Activated T-cell treated with anti-CD3 and anti-CD28 coated beads for 1 hour (primary cell): Measurements from ENCODE around the gene CMKLR1.

ENCODE experiments used
- DNase-seq: peaks from one replicate; pipeline ENCODE4 v3.0.0-alpha.2; 2020; ENCODE audit warnings: low read depth

The CMKLR1 gene

DNA sequence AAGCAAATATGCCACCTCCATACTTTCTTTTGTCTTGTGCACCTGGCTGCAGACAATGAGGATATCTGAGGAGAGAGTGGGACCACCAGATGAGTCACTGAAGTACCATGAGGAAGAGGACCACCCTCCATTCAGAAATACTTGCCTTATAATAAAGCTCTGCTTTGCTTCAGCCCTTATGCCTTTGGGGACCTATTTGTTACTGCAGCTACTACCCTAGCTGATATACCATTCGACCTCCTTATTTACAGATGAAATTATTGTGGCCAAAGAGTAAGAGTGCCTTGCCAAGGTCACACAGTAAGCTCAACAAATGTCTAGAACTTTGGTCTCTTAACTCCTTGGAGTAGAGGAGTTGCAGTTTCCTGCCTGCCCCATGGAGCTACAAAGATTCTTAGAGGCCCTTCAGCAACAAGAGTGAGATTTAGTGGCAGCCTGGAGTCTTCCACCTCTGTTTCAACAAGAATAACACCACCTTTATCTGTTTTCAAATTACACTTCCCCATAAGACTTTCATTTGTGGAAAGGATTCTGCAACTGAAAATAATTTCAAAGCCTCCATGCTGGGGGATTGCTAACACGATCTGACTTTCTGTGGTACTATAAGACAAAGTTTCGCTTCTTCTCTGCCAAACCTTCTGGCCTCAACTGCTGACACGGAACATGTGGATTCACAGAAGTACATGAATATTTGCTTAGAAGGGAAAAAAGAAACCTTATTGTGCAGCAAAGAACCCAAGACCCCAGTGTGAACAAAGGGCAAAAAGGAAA, 3.6 kb downstream of the CMKLR1 start:
- no peak for DNase-seq

DNA sequence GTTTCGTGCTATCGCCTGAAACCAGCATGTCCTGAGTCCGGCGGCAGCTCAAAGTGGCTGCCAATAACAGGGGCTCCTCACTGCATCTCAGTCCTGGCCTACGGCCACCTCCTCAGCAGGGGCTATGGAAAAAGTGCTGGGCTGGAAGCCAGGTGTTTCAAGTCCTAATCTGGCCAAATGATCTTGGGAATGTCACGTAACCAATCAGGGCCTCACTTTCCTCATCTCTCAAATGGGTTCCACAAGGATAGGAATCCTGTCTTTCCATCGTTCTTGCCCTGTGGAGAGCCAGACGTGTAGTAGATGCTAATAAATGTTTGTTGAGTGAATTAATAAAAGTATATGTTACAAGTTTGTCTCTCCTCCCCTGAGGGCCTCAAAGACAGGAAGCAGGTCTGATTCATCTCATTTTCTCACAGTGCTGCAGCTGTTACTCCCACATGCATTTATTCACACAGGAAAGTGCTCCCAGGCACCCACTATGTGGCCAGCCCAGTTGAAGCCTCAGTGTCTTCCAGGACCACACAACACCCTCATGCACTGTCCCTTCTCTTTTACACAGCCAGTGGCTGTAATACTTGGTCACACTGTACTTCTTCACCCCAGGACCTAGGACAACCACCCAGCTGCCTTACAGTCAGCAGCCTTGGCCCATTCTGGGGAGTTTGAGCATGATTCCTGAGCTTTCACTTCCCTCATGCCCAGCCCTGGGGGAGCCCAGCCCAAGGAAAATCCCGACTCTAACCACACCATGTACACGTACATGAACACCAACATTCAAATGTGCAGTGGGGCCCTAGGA, 5.0 kb downstream of the CMKLR1 start:
- DNase-seq = no peak

DNA sequence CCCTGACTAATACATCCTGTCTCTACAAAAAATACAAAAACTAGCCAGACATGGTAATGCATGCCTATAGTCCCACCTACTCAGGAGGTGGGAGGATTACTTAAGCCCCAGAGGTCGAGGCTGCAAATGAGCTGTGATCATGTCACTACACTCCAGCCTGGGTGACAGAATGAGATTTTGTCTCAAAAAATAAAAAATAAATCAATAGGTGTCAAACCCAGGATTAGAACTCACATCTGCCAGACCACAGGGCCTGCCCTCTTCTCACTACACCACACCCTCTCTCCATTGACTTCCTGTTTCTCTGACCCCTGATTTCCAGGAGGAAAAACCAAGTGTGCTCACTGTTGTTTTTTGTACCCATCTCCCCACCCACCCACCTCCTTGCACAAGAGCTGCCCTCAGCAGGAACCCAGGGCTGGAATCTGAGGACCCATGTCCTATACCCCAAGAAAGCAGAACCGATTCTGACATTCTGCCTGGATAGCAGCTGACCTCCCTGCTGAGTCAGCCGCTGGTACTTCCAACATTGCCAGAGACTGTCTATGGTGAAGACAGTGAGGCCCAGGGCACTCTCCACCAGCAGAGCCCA, 6.2 kb downstream of the CMKLR1 start:
- DNase-seq = no peak

DNA sequence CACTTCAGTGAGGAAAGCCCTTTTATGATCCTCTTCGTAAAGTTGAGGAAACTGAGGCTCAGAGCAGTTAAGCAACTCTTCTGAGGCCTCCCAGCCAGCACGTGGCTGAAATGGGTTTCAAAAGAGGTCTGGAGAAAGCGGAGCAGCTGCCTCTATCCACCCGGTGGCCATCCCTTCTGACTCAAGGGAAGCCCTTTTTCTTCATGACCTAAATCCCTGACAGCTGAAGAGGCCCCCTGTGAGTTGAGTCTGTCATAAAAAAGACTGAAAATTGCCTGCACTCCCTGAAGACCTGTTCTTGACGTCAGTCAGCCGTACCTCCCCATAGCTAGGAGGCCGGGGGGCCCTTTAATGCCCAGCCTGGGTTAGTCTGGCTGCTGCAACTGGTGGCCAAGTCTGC, 10.7 kb downstream of the CMKLR1 start:
- DNase-seq = no peak

DNA sequence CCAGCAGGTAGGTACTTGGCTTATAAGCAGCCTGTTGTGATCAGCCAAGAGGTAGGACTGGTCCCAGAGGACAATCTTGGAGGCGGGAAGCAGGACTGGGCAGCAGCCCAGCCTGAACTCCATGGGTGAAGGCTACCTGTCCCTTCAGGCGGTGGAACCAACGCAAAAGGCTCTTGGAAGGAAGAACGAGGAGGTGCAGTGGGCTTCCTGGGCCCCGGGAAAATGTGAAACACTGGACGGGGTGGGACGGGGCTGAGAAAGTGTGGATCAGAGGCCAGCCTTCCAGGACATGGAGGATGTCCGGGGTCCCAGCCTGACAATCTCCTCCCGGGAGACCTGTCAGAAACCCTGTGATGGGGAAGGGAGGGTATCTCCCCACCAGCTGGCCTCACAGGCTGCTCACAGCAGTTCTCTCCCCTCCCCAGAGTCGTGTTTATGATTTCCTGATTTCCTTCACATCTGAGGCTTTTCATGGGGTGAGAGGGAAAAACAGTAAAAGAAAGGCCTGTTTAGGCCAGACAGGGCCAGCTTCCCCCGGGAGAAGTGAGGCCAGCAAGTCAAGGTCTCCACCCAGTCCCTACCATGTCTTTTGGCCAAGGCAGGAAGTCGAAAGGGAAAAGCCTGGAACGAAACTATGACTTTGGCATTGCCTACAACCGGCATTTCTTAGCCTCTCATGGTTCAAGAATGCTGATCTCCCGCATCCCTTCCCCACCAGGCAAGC, 11.3 kb downstream of the CMKLR1 start:
- no peak for DNase-seq

DNA sequence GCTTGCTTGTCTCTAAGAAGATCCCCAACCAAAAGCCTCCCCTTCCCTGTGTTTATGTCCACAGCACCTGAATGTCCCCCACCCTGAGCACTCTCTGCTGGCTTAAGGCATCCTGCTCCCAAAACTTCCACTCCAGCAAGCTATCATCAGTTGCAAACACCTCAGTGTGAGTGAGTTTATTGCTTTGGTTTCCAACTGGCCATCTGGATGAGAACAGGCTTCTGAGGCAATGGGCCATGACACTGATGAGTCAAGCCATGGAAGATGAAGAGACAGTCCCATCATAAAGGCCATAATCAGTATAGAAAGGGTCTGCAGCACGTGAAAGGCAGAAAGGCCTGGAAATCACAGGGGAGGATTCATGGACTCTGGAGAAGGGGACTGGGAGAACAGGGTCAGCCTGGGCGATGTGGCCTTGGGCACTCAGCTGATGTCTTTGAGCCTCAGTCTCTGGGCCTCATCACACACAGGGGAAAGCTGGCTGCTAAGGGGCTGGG, 12.8 kb downstream of the CMKLR1 start:
- DNase-seq = no peak

DNA sequence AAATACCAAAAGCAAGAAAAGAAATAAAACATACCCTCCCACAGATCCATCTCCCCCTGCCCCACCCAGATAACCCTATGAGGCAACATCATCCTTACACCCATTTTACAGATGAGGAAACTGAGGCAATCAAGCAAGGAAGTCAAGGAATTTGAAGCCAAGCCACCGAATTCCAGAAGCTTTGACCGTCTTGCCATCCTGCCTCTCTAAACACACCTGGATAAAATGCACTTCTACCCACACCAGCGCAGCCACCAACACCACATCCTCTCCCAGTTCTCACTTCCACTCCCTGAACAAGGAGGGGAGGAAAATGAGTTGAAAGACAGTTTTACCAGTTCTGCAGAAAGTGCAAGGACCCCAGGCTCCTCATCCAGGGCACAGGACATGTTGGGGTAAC, 13.6 kb downstream of the CMKLR1 start:
- no peak for DNase-seq

DNA sequence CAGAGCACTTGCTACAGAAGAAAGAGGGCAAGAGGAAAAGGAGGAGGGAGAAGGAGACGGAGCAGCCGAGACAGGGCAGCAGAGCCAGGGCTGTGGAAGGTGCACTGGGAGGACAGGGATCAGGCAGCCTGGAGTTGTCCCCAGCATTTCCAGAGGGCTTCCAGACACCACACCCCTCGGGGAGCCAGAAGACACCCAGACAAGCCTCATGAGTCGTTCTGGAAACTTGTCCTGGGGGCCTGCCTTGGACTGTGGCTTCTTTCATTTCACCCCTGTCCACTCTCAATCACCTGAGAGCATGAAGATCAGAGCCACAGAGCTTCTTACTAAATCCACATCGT, 14.1 kb downstream of the CMKLR1 start:
- DNase-seq = no peak

DNA sequence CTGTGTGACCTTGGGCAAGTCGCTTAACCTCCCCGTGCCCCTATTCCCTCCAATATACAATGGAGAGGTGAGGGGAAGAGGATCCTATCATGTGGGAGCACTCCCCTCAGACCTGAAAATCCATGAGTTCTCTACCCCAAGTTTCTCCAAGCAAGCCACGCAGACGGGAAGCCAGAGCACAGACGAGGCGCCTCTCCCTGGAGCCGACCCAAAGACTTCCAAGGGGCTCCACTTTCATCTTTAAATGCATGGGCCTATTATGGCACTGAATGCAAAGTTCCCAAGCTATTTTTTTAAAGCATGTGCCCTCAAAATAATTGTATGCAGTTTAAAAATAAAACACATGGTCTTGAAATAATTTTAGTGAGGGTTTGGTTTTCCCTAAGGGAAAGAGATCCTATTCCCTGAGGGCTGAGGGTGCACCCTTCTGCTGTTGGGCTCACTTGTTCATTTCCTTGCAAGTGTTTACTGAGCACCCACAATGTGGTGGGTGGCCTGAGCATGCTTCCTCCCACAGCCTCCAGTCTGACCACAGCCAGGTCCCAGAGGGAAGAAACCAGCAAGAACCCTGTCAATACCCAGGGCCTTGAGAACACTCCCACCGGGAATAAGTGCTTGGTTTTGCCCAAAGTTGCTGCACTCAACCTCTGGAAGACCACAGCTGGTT, 14.6 kb downstream of the CMKLR1 start:
- no peak for DNase-seq

DNA sequence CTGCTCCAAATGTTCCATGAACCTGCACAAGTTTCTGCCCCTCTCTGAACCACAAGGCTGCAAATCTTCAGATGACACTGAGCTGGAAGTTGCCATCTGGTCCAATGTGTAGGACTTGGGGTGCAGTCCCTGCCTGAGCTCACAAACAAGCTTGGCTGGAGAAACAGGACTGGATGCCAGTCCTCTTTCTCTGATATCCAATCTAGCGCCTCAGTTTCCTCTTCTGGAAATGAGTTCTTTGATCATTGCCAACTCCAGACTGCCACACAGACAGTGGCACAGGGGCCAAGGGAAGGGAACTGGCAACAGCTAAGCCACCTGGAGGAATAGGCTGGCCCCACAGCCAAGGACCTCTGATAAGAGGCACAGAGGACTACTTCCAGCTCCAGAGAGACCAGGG, 15.5 kb downstream of the CMKLR1 start:
- no peak for DNase-seq

DNA sequence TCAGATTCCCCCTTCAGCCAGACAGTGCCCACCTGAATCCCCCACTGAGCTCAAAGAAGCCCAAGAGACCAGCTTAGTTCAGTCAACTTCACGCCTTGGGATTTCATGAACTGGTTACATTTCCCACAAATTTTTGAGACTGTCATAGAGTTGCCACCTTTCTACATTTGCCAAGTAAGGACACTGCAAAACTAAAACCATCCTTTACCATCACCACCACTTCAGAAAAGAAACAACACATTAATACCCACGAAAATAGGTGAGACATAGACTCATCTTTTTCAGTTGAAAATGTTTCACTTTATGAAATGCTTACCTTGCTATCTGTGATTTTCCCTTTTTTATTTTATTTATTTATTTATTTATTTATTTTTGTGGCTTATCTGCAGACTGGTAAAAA, 16.1 kb downstream of the CMKLR1 start:
- no peak for DNase-seq

DNA sequence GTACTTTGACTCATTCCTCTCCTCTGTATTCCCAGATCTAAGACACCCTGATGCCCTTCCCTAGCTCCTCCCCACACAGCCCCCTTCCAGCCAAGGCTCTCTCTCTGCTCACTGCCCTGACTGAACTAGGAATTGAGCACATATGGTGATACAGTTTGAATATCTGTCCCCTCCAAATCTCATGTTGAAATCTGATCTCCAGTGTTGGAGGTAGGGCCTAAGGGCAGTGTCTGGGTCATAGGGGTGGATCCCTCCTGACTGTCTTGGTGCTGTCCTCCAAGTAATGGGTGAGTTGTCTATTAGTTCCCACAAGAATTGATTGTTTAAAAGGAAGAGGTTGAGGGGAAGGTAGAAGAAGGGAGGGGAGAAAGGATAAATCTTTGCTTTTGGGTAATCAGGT, 17.4 kb downstream of the CMKLR1 start:
- DNase-seq = no peak

DNA sequence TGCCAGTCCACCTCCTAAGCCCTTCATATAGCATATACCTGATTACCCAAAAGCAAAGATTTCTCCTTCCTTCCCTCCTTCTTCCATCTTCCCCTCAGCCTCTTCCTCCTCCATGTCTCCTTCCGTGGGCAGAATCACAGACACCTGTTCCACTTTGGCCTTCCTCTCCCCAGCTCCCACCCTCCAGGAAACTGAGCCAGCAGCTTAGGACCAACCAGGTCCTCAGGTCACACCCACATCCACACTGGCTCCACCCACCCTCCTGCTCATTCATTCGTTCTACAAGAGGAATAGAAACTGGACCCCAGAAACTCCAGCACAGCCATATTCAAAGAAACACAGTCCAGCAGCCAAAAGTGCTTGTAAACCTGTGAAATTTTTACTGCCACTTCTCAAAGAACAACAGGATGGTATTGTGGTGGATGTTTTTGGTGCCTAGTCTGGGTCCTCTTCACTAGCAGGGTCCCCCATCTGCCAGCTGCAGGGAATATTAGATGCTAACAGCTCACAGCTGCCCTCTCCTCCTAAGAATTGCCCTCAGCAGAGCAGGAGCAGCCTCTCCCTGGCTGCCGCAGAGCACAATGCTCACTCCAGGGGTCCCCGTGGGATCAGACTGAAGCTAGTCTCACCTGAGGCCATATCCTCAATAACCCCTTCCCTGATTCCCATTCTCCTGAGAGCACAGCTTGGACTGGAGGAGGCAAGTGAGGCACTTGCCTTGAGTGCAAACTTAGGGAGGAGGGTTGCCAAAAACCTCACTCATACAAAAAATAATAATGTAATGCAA, 18.4 kb downstream of the CMKLR1 start:
- DNase-seq = no peak

DNA sequence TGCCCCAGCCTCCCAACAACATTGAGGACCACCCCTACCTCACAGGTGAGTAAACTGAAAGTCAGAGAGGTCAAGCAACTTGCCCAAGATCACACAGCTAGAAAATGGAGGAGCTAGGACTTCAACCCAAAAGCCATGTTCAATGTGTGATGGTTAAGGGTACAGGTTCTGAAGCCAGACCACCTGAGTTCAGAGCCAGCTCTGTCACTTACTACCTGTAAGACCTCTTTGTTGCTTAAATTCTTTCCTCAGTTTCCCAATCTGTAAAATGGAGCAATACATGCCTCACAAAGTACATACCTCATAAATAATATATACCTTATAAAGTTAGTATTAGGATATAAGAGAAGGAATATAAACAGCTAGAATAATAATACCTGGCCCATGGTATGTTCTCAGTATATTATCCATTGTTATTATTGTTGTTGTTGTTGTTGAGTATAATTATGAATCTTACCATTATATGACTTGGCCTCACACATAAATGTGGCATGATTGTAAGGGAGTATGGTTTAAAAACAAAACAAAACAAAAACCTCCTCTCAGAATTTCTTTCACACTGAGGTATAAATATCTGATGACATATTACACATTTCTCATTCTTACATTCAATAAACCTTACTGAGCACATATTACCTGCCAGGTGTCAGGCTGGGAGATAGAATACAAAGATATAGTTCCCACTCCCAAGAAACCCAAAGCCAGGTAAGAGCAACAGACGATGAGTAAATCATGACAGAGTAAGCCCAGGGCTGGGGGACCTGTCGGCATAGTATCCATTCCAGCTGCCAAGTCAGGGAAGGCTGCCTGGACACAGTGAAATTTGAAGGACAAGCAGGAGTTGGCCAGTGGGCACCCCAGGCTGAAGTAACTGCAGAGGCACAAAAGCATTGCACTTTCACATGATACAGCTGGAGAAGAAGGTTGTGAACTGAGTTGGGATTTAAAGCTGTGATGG, 19.6 kb downstream of the CMKLR1 start:
- no peak for DNase-seq

DNA sequence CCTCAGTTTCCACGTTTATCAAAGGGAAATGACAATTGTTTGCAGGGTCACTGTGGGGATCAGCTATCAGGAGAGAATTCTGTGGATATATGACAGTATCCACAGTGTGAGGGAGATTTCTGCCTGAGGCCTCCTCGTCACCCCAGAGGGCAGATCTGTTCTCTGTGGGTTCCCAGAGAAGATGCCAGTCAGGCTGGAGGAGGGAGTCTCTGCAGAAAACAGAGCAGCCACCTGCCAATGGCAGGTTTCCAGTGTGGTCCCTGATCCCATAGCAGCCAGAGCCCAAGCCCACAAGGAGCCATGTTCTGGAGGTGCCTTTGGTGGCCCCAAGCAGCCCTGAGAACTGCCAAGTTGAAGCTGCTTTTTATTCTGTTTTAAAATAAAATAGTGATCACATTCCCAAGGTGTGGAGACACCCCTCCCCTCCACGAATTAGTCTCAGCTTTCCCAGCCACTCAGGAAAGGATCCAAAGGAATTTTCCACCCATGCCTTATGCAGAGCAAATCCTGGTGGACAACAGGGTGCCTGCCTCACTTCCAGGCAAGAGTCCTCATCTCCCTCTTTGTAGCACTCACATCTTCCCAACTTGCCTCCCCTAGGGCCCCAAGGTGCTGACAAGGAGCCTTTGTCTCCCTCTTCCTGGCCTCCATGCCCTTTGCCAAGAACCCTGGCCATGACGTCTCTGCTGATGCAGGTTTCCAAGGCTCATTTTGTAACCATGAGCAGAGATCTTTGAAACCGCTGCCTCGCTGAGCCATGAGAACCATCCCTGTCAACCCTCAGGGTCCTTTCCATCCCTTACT, 20.4 kb downstream of the CMKLR1 start:
- DNase-seq = no peak

DNA sequence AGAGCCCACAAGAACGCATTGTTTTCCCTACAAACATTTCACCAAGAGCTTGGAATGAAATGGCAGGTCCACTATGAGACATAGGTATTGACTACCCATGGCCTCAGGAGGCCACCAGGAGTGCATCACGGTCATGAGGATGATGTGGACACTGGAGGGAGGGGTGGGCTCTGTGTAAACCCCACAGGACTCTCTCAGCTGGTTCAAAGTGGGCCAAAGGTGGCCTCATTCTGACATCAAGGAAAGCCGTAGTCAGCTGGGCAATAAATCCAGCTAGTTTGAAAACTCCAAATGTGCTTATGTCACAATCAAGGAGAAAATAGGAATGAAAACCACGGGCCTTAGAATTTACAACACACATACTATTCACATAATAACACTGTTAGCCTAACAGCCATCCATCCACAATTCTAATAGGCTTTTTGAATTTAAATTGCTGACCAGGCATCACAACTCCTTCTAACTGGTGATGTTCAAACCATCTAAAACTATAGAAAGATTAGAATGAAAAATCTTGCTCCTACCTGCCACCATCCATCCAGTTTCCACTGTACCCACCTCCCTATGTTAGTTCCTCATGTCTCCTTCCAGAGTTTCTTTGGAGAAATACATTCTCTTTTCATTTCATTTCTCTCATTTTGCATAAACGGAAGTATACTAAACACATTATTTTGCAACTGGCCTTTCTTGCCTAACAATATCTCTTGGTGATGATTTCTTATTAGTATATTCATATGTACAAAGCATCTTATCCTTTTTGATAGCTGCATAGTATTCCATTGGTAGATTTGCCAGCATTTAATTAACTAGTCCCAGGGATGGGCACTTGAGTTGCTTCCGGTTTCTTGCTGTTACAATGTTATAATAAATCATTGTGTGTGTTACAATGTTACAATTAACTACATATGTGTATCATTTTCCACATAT, 21.5 kb downstream of the CMKLR1 start:
- DNase-seq = no peak

DNA sequence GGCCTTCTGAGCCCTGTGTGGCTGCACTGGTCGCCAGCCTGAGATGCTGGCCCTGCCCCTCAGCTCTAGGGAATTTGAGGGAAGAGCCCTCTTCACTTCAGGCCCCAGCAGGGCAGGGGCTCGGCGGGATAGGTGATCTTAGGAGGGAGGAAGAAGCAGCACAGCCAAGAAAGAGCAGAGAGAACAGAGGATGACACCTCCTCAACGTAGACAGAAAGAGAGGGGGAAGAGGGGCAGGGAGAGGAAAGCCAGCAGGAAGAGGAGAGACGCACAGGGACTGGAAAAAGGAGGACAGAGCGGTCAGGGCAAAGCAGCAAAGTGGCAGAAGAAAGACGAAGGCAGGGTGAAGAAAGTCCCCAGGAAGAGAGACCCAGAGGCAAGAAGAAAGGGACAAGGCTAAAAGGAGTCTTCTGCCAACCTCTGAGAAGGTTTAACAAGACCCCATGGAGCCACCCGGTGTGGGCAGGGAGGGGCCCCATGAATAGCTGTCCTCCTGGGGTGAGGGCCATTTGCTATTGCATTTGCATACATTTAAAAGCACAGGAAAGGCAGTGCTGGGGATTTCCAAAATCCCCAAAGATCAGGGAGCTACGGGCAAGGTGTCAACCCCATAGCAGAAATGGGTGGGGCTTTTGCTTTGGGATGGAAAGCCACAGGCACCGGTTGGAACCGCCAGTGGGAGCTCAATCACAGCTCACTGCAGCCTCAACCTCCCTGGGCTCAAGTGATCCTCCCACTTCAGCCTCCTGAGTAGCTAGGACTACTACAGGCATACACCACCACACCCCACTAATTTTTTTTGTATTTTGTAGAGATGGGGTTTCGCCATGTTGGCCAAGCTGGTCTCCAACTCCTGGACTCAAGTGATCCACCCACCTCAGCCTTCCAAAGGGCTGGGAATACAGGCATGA, 22.7 kb downstream of the CMKLR1 start:
- DNase-seq = no peak
